Choroid plexus epithelial cell (primary cell): ENCODE measurements around the gene DHX38.

Source experiments
- DNase-seq: peaks from one replicate; pipeline ENCODE4 v3.0.0-alpha.2; 2010; ENCODE audit warnings: low read depth
- H3K4me3 ChIP-seq: 2 replicates; pipeline ENCODE4 v1.5.1; 2011; ENCODE audit warnings: low read depth, mild to moderate bottlenecking, control low read depth, low read length, moderate library complexity
- TF ChIP-seq, protein P1 (sequence below): conservative IDR thresholded peaks from 2 replicates; pipeline ENCODE4 v1.5.1; 2011; ENCODE audit warnings: low read depth, mild to moderate bottlenecking, control low read depth, inconsistent platforms, low read length, moderate library complexity

Gene DHX38

DNA sequence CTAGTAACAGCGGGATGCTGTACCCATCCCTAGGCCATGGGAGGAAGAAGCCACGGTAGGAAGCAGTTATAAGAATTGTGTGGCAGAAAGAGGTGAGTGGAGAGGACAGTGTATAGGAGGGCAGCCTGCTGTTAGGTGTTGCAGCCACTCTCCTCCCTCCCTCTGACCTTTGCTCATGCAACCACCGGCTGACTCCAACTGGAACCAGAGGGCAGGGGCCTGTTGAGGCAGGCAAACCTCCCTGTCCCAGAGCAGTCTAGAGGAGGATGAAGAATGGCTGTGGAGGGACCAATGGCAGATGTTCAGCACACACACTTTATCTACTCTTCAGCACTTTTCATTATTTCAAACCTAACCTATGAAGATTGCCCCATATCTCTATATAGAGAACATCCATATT lies 2.4 kb upstream of the DHX38 start:
- H3K4me3 ChIP-seq = no peak overlapping the region
- DNase-seq = no peak
- TF ChIP-seq, protein P1, sequence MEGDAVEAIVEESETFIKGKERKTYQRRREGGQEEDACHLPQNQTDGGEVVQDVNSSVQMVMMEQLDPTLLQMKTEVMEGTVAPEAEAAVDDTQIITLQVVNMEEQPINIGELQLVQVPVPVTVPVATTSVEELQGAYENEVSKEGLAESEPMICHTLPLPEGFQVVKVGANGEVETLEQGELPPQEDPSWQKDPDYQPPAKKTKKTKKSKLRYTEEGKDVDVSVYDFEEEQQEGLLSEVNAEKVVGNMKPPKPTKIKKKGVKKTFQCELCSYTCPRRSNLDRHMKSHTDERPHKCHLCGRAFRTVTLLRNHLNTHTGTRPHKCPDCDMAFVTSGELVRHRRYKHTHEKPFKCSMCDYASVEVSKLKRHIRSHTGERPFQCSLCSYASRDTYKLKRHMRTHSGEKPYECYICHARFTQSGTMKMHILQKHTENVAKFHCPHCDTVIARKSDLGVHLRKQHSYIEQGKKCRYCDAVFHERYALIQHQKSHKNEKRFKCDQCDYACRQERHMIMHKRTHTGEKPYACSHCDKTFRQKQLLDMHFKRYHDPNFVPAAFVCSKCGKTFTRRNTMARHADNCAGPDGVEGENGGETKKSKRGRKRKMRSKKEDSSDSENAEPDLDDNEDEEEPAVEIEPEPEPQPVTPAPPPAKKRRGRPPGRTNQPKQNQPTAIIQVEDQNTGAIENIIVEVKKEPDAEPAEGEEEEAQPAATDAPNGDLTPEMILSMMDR = no peak

GRCh38 chr16:72092832-72093447 lies 707 bp upstream of the DHX38 start:
- TF ChIP-seq, protein P1 = no peak
- DNase-seq = peak; percentile 84
- H3K4me3 ChIP-seq = peak overlapping the region; percentile 93

- peak overlapping the region; percentile 93 for H3K4me3 ChIP-seq
- TF ChIP-seq, protein P1 = no peak
- peak; percentile 14 for DNase-seq
These were observed 591 bp downstream of the DHX38 start for GRCh38 chr16:72094266-72094610.

- TF ChIP-seq, protein P1 = no peak
- H3K4me3 ChIP-seq = no peak overlapping the region
- DNase-seq = no peak
These were observed 5.3 kb downstream of the DHX38 start for GRCh38 chr16:72098936-72099335.

DNA sequence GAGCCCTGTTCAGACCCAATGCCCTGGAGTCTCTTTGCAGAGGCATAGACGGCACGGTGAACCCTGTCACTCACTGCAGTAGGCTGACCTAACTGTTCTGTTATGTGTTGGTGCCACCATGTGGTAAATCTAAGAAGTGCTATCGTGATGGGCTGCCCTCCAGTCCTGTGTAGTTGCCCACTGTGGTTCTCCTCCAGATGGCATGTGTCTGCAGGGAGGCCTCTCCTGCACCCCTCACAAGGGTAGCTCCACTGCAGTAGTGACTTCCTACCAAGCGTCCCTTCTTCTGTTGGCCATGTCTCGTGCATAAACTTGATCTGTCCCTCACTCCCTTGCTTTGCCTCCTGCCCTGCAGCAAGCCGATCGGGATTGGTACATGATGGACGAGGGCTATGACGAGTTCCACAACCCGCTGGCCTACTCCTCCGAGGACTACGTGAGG lies 5.8 kb downstream of the DHX38 start:
- no peak overlapping the region for H3K4me3 ChIP-seq
- DNase-seq = peak; percentile 77
- TF ChIP-seq, protein P1 = peak; percentile 66

DNA sequence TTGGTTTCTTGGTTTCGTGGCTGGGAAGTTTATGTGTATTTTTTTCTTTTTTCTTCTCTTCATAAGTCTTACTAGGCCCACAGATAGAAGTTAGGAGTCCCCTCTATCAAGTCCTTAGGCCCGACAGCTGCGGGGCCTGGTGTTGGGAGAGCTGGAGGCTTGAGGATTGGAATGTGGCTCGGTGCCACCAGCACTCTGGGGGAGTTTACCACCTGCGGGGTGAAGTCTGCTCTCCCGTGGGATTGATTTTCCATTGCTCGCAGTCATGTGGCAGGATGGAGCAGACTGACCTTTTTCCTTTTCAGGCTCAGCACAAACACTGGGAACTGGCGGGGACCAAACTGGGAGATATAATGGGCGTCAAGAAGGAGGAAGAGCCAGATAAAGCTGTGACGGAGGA lies 7.5 kb downstream of the DHX38 start:
- TF ChIP-seq, protein P1 = no peak
- no peak overlapping the region for H3K4me3 ChIP-seq
- peak; percentile 11 for DNase-seq

DNA sequence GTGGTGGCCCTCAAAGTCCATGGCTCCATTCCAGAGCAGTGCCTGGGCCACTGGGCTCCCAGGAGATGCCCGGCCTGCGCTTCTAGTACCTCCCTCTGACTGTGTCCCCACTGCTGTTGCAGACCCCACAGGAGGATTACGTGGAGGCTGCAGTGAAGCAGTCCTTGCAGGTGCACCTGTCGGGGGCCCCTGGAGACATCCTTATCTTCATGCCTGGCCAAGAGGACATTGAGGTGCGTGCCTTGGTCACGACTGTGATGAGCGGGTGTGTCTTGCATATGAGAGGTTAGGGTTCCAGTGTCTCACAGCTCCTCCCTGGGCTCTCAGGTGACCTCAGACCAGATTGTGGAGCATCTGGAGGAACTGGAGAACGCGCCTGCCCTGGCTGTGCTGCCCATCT lies 11.3 kb downstream of the DHX38 start:
- TF ChIP-seq, protein P1 = no peak
- DNase-seq = no peak

More for the DNA sequence above, 11.3 kb downstream of the DHX38 start:
- H3K4me3 ChIP-seq = no peak overlapping the region
